OCI-M2 (cell line): ENCODE data around the gene KRT79.

Experiments
- DNase-seq: peaks from one replicate; lab custom pipeline; 2025; ENCODE audit not compliant: unreplicated experiment; lab: John Stamatoyannopoulos, UW

Gene KRT79

GRCh38 chr12:52792185-52793029 is 41.7 kb downstream of the KRT79 start:
- DNase-seq, result no peak

GRCh38 chr12:52791271-52792184 is 42.6 kb downstream of the KRT79 start:
- no peak for DNase-seq

GRCh38 chr12:52790427-52791270 is 43.5 kb downstream of the KRT79 start:
- no peak for DNase-seq

- no peak for DNase-seq
These were observed 44.3 kb downstream of the KRT79 start for GRCh38 chr12:52789637-52790426.

- DNase-seq, result no peak
These were observed 45.1 kb downstream of the KRT79 start for GRCh38 chr12:52788876-52789636.

GRCh38 chr12:52788192-52788875 is 45.8 kb downstream of the KRT79 start:
- DNase-seq, result no peak

- no peak for DNase-seq
These were observed 46.6 kb downstream of the KRT79 start for GRCh38 chr12:52787324-52788191.

- no peak for DNase-seq
These were observed 49.2 kb downstream of the KRT79 start for GRCh38 chr12:52784909-52785308.

- no peak for DNase-seq
These were observed 50.4 kb downstream of the KRT79 start for GRCh38 chr12:52783563-52784316.

GRCh38 chr12:52782502-52782901 is 51.6 kb downstream of the KRT79 start:
- DNase-seq, result no peak

GRCh38 chr12:52781399-52782082 is 52.6 kb downstream of the KRT79 start:
- DNase-seq, result no peak

- no peak for DNase-seq
These were observed 54.2 kb downstream of the KRT79 start for GRCh38 chr12:52779914-52780313.

- DNase-seq, result no peak
These were observed 55.3 kb downstream of the KRT79 start for GRCh38 chr12:52778833-52779232.

- no peak for DNase-seq
These were observed 56.5 kb downstream of the KRT79 start for GRCh38 chr12:52777566-52777965.

- no peak for DNase-seq
These were observed 57.2 kb downstream of the KRT79 start, which contains the start of gene KRT76 for GRCh38 chr12:52776913-52777395. Gene KRT76 (minus strand): TSS chr12:52777345. CDS start chr12:52777291, 54 bp downstream.

- no peak for DNase-seq
These were observed 57.7 kb downstream of the KRT79 start for GRCh38 chr12:52776435-52776834.
